HUES64 (cell line): ENCODE results near the gene TRAF4.

Experiments
- H3K27ac ChIP-seq: 2 replicates; pipeline ENCODE4 v1.7.0; 2013; ENCODE audit warnings: low read depth, low read length, inconsistent platforms
- H3K27me3 ChIP-seq: 2 replicates; pipeline ENCODE4 v1.6.1; 2013; ENCODE audit warnings: mild to moderate bottlenecking, low read length; ENCODE audit not compliant: insufficient read depth
- H3K36me3 ChIP-seq: 2 replicates; pipeline ENCODE4 v1.6.1; 2013; ENCODE audit warnings: mild to moderate bottlenecking, low read length; ENCODE audit not compliant: insufficient read depth
- H3K4me1 ChIP-seq: 2 replicates; pipeline ENCODE4 v1.6.1; 2013; ENCODE audit warnings: mild to moderate bottlenecking, low read length, moderate library complexity; ENCODE audit not compliant: insufficient read depth
- H3K4me3 ChIP-seq: 2 replicates; pipeline ENCODE4 v1.5.1; 2013; ENCODE audit warnings: mild to moderate bottlenecking, low read length, moderate library complexity
- H3K9ac ChIP-seq: 2 replicates; pipeline ENCODE4 v1.6.1; 2013; ENCODE audit warnings: mild to moderate bottlenecking, low read depth, low read length
- H3K9me3 ChIP-seq: 2 replicates; pipeline ENCODE4 v1.6.1; 2013; ENCODE audit warnings: low read depth, low read length; ENCODE audit not compliant: insufficient read depth
- WGBS: fragments of 150-250, 120-280 bp; methylation state at CpG from one replicate; pipeline ENCODE4 v1.1.7; 2013; ENCODE audit warnings: missing lambda C conversion rate; 5-methylcytosine and 5-hydroxymethylcytosine counted together

Gene TRAF4

DNA sequence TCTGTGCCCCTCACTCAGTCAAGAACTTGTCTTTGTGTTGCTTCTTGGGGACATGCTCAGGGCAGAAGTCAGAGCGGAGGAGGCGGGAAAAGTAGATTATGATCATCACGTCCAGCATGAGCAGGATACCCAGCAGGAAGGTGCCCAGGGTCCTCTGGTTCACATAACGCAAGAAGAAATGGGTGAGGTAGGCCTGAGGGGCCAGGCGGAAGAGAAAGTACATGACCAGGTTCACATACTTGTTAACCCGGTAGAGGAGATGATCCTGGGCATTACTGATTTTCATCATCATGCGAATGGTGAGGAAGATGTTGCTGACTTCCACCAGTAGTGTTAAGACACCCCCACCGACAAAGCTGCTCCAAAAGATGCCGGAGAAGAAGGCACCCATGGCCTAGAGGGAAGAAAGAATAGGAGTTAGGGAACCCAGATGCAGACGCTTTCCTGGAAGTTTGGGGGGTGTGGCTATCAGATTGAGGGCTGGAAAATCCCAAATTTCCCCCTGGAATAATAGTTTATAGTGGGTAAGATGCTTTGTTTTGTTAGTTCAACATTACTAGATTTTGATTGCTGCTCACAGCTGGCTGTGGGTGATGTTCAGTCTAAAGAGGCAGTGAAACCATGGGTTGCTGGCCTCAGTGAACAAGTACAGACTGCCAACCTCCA is 19.2 kb upstream of the TRAF4 start:
- 79% methylated on average over 10 of the region's 10 CpGs for WGBS
- peaks cover 49% of the 10 kb centered on the region for H3K36me3 ChIP-seq

DNA sequence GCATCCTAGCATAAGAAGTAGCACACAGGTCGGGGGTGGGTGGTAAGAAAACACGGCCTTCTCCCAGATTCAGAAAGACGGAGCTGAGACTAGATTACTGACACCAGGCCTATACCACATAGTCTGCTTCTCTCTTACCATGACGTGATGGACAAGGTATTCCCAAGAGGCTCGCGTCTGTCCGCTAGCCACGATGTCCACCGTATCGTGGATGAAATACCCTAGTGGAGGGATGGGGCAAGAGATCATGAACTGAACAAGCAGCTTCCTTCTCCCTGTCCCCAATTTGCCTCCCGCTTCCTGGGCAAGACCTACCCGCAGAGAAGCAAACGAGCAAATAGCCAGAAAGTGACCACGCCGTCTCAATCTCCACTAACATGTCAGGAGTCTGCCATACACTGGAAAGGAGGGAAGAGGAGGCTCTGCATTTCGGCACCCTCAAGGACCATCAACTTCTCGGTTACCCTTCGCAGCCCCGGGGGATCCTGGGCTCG is 18.6 kb upstream of the TRAF4 start:
- 9% methylated on average over 20 of the region's 20 CpGs for WGBS
- Histone ChIP-seq H3K36me3 (peaks cover 49% of the 10 kb centered on the region), H3K9ac (peak overlapping the region; percentile 96), H3K9me3 (no peaks in the 10 kb centered on the region), H3K27ac (peak overlapping the region; percentile 94), H3K4me1 (peaks cover 19% of the 10 kb centered on the region; the same call in 1 of the 2 replicates), H3K27me3 (no peaks in the 10 kb centered on the region), H3K4me3 (peak overlapping the region; percentile 78)

More for the DNA sequence above, 19.2 kb upstream of the TRAF4 start:
- no peaks in the 10 kb centered on the region for H3K27me3 ChIP-seq
- peak overlapping the region; percentile 78 for H3K4me3 ChIP-seq
- H3K4me1 ChIP-seq: peaks cover 19% of the 10 kb centered on the region; the same call in 1 of the 2 replicates
- peak overlapping the region; percentile 96 for H3K9ac ChIP-seq
- H3K27ac ChIP-seq: peak overlapping the region; percentile 94; the same call in 1 of the 2 replicates
- no peaks in the 10 kb centered on the region for H3K9me3 ChIP-seq

DNA sequence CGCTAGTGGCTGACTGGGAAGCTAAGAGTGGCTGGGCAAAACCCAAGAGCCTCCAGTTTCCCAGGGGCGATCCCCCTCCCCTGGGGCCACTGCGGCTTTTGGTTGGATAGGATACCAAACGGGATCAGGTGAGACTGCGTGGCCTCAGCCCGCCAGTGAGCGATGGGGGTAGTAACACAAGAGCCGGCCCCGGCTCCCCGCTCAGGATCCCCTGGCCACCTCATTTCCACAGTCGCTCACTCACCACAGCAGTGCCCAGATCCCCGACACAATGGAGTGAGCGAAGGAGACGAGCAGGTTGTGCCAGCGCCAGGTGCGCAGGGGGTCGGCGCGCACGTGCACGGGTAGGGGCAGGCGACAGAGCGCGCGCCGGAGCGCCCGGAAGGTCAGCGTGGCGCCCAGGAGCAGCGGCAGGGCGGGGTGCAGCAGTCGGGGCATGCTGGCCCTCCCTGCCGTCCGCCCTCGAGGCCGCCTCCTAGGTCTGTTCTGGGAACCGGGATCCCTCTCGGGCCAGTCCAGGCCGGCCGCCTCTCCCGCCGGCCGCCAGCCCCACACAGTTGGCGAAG is 18.1 kb upstream of the TRAF4 start:
- Histone ChIP-seq H3K9ac (peak overlapping the region; percentile 96), H3K27me3 (no peaks in the 10 kb centered on the region), H3K9me3 (no peaks in the 10 kb centered on the region), H3K4me3 (peak overlapping the region; percentile 78), H3K36me3 (peaks cover 44% of the 10 kb centered on the region), H3K4me1 (peaks cover 19% of the 10 kb centered on the region; the same call in 1 of the 2 replicates), H3K27ac (peak overlapping the region; percentile 94)
- under 1% methylated on average over 45 of the region's 45 CpGs for WGBS

DNA sequence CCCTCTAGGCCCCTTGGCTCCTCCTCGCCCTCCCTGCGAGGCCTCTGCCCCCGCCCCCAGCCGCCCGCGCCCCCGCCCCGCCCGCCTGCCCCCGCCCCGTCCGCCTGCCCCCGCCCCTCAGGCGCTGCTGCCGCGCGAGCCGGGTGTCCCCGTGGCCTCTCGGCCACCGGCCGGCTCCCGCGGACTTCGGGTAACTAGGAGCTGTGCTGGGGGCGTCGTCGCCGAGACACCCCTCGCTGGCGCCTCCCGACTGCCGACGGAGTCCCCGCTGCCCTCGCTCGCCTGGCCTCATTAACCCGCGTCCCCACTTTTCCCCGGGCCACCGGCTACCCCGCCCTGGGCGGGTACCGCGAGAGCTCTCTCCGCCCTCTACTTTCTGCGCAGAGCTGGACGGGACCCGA is 17.6 kb upstream of the TRAF4 start, which contains the start of gene TLCD1:
TSS of gene TLCD1 (minus strand) at position 8 of the 401 bp plus-strand sequence. CDS start 136 bp downstream, outside the sequence.
- under 1% methylated on average over 49 of the region's 49 CpGs for WGBS
- Histone ChIP-seq H3K9me3 (no peaks in the 10 kb centered on the region), H3K36me3 (peaks cover 39% of the 10 kb centered on the region), H3K4me3 (peak within 1 kb of the TSS; percentile 78), H3K27ac (peak within 1 kb of the TSS; percentile 98), H3K27me3 (no peaks in the 10 kb centered on the region), H3K4me1 (peaks cover 17% of the 10 kb centered on the region; the same call in 1 of the 2 replicates), H3K9ac (peak within 1 kb of the TSS; percentile 96)

DNA sequence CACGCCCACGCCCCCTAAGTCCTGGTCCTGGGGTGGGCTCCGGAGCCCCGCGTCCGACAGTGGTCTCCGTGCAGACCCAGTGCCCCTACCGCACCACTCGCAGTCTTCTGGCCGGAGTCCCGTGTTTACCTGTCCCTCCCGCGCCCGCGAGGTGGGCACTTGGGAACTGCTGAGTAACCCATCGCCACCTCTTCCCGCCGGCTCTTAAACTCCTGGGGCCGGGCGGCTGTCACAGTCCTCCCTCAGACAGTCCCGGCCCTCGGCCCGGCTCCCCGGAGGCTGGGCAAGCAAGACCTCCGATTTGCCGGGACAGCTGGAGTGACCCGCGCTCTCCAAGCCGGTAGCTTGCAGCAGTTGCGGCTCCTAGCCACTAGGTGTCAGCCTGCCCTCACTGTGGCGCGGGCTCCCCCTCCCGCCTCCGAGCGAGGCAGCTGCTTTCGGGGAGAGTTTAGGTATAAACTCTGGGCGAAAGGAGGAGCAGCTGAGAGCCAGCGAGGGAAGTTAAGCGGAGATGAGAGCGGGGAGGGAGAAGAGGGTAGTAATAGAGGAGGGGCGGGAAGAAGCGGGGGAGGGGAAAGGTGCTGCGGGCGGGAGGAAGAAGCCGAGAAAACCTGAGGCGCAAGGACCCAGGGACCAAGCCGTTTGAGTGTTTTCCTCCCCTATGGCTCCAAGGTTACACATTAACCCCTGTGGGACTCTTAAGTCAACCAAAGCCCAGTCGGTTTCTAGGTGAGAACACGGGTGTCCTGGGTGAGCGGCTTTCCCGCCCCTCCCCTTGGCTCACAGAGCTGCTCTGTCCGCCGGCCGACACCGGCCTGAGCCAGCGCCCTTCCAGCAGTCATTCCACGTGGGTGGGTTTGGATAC is 17.0 kb upstream of the TRAF4 start:
- H3K4me3 ChIP-seq: peak overlapping the region; percentile 78
- peak overlapping the region; percentile 82 for H3K9ac ChIP-seq
- peaks cover 12% of the 10 kb centered on the region; the same call in 1 of the 2 replicates for H3K4me1 ChIP-seq
- WGBS: under 1% methylated on average over 57 of the region's 57 CpGs
- H3K9me3 ChIP-seq: no peaks in the 10 kb centered on the region
- peaks cover 33% of the 10 kb centered on the region for H3K36me3 ChIP-seq
- H3K27ac ChIP-seq: peak overlapping the region; percentile 98
- H3K27me3 ChIP-seq: no peaks in the 10 kb centered on the region

DNA sequence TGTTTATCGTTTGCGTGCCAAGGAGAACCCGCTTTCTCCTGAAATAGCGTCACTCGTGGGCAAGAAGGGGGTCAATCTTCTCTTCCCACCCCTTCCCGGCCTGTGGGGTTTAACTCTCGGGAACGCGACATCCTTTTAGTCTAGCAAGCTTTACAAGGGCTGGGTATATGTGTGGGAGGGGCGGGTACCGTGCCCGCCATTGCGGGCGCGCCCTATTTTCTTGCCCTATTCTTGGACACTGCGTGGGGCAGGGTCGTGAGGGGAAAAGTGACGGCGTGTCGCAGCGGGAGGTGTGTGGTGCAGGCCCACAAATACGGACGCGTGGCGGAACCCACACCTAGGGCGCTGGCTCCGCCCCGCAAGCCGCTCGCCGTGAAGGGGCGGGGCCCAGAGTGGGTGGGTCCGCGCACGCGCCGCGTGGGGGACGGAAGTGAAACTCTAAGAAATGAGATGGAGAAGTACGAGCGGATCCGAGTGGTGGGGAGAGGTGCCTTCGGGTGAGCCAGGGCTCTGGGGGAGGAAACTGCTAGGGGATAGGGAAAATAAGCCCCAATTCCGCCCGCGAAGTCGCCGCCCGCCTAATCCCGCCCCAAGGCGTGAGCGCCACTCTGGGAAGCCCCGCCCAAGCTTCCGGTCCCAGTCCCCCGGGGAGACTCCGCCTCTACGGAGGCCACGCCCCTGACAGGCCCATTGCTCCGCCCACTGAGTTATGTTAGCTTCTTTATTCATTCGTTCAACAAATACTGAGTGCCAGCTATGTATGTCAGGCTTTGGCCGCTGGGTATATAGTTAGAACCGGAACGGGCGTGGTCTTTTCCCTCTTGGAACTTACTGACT is 15.2 kb upstream of the TRAF4 start, which contains the start of gene NEK8:
TSS of gene NEK8 (plus strand) at position 425 of the 837 bp plus-strand sequence. CDS start at position 451, 26 bp downstream.
- Histone ChIP-seq H3K9ac (peak within 1 kb of the TSS; percentile 72), H3K27me3 (no peaks in the 10 kb centered on the region), H3K9me3 (no peaks in the 10 kb centered on the region), H3K27ac (peak within 1 kb of the TSS; percentile 98), H3K4me1 (no peaks in the 10 kb centered on the region), H3K36me3 (peaks cover 15% of the 10 kb centered on the region), H3K4me3 (peak within 1 kb of the TSS; percentile 78)
- under 1% methylated on average over 60 of the region's 64 CpGs for WGBS

DNA sequence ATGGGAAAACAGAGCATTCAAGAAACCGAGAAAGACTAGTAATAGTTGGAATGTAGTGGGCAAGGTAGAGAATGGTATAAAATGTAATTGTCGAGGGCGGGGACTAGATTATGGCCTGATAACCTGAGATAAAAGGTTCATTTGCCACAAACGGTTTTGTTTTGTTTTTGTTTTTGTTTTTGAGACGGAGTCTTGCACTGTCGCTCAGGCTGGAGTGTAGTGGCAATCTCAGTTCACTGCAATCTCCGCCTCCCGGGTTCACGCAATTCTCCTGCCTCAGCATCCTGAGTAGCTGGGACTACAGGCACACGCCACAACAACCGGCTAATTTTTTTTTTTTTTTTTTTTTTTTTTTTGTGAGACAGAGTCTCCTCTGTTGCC is 13.9 kb upstream of the TRAF4 start:
- no peak overlapping the region for H3K9ac ChIP-seq
- H3K27me3 ChIP-seq: no peaks in the 10 kb centered on the region
- no peaks in the 10 kb centered on the region for H3K4me1 ChIP-seq
- peaks cover 12% of the 10 kb centered on the region for H3K36me3 ChIP-seq
- no peak overlapping the region for H3K27ac ChIP-seq
- 95% methylated on average over 11 of the region's 11 CpGs for WGBS
- H3K9me3 ChIP-seq: no peaks in the 10 kb centered on the region
- H3K4me3 ChIP-seq: no peak overlapping the region

DNA sequence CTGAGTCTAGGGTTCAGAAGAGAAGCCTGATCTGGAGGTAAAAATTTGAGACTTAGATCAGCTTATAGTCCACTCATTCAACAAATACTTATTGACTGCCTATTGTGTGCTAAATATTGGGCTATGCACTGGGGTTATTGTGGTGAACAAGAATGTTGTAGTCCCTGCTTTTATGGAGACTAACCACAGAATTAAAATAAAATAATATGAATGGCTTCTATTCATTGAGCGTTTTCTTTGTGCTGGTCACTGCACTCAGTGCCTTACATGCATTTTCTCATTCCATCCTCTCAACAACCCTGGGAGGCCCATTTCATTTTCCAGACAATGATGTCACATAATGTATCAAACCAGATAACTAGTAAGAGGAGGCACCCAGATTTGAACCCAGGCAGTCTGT is 10.5 kb upstream of the TRAF4 start:
- no peaks in the 10 kb centered on the region for H3K4me1 ChIP-seq
- H3K27me3 ChIP-seq: no peaks in the 10 kb centered on the region
- no peak overlapping the region for H3K4me3 ChIP-seq
- peaks cover 23% of the 10 kb centered on the region for H3K36me3 ChIP-seq
- WGBS: 90% methylated on average over 1 of the region's 1 CpG
- H3K9ac ChIP-seq: no peak overlapping the region
- H3K27ac ChIP-seq: no peak overlapping the region
- no peaks in the 10 kb centered on the region for H3K9me3 ChIP-seq

DNA sequence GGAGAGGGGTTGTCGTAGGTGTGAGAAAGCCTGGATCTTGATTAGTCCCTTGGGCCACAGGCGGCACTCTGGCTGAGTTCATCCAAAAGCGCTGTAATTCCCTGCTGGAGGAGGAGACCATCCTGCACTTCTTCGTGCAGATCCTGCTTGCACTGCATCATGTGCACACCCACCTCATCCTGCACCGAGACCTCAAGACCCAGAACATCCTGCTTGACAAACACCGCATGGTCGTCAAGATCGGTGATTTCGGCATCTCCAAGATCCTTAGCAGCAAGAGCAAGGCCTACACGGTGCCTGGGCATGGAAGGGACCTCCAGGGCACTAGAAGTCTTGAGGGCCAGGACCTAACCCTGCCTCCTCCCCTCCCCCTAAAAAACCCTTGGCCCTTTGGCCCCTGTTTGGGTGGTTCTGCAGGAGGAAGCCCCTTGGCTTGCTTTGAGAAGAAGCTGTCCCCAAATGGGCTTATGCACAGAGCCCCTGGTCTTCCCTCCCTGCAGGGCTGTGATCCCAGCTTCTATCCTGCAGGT is 9.0 kb upstream of the TRAF4 start:
- H3K4me3 ChIP-seq: no peak overlapping the region
- no peaks in the 10 kb centered on the region for H3K9me3 ChIP-seq
- no peak overlapping the region for H3K9ac ChIP-seq
- no peaks in the 10 kb centered on the region for H3K4me1 ChIP-seq
- 93% methylated on average over 10 of the region's 10 CpGs for WGBS
- H3K36me3 ChIP-seq: peaks cover 31% of the 10 kb centered on the region
- H3K27me3 ChIP-seq: no peaks in the 10 kb centered on the region
- no peak overlapping the region for H3K27ac ChIP-seq

DNA sequence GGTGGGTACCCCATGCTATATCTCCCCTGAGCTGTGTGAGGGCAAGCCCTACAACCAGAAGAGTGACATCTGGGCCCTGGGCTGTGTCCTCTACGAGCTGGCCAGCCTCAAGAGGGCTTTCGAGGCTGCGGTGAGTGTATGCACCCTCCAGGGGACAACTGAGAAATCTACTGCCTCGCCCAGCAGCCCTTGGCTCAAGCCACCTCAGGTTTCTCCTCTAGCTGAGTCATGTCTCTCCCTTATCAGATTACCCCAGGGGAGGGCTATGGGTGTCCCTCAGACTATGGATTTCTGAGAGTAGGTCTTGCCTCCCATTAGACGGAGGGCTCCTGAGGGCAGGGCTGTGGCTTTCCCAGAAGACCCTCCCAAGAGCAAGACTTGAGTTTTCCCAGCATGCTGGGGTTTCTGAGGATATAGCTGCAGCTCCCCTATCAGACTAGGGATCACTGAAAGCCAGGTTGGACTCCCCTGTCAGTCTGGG is 8.5 kb upstream of the TRAF4 start:
- Histone ChIP-seq H3K4me3 (no peak overlapping the region), H3K4me1 (no peaks in the 10 kb centered on the region), H3K27me3 (no peaks in the 10 kb centered on the region), H3K9ac (no peak overlapping the region), H3K27ac (no peak overlapping the region), H3K9me3 (no peaks in the 10 kb centered on the region), H3K36me3 (peaks cover 31% of the 10 kb centered on the region)
- WGBS: 91% methylated on average over 5 of the region's 5 CpGs
